ENCODE data around the gene PIP5K1B.

DNA sequence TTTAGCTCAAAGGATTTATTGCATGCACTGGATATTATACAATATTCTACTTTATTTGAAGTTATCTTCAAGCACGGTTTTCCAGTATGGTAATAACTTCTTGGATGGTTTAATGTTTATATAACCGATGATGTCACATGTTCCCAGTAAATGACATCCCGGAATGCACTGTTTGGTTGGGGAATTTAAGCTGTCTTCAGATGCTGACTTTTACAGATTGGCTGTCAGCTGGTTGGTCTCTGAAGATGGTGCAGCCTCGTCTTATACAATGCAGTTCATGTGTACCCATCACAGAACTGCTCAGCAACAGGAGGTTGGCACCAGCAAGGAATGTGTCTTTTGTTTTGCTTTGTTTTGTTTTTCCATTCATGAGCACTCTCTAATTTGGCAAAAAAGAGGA, 165.0 kb downstream of the PIP5K1B start:
- TF ChIP-seq FOXM1 (IDR thresholded peaks at IDR 0.05; ENCODE audit: borderline replicate concordance, low read depth) = no peak
- no peak for TF ChIP-seq YY1 (IDR thresholded peaks at IDR 0.05; ENCODE audit: low read depth)
- TF ChIP-seq, protein P1, sequence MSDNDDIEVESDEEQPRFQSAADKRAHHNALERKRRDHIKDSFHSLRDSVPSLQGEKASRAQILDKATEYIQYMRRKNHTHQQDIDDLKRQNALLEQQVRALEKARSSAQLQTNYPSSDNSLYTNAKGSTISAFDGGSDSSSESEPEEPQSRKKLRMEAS (IDR thresholded peaks at IDR 0.05) = no peak
- TF ChIP-seq TEAD4 (IDR thresholded peaks at IDR 0.05) = no peak
- no peak for TF ChIP-seq EP300 (IDR thresholded peaks at IDR 0.05; ENCODE audit: borderline replicate concordance)
- TF ChIP-seq RAD21 (IDR thresholded peaks at IDR 0.05; ENCODE audit: low read depth) = no peak
- no peak for TF ChIP-seq EGR1 (IDR thresholded peaks at IDR 0.05)
- no peak for TF ChIP-seq TAF1 (IDR thresholded peaks at IDR 0.05; ENCODE audit: low read depth)
- TF ChIP-seq NFIC (IDR thresholded peaks at IDR 0.05) = no peak
- no peak for TF ChIP-seq TCF12 (IDR thresholded peaks at IDR 0.05; ENCODE audit: low read depth)
- TF ChIP-seq, protein P2, sequence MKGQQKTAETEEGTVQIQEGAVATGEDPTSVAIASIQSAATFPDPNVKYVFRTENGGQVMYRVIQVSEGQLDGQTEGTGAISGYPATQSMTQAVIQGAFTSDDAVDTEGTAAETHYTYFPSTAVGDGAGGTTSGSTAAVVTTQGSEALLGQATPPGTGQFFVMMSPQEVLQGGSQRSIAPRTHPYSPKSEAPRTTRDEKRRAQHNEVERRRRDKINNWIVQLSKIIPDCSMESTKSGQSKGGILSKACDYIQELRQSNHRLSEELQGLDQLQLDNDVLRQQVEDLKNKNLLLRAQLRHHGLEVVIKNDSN (IDR thresholded peaks at IDR 0.05) = no peak
